H1 (cell line): ENCODE measurements around the gene PRRG2. TPM values are rescaled to one million over a fixed set of nuclear protein-coding genes. Genes with fewer than 3 reads are reported as not detected.

Experiments used
- BCL11A ChIP-seq, 2 experiments: IDR thresholded peaks; one replicate each; pipeline ENCODE4 v1.6.1; 2011; ENCODE audit warnings: low read depth in 2 of 2, low read length in 2 of 2, mild to moderate bottlenecking in 2 of 2
- CTBP2 ChIP-seq: IDR thresholded peaks from 2 replicates; pipeline ENCODE4 v1.7.0; 2011; ENCODE audit warnings: borderline replicate concordance, mild to moderate bottlenecking, moderate library complexity, mixed read lengths, low read length; ENCODE audit not compliant: insufficient read depth, insufficient read length
- EZH2 ChIP-seq: fragments of 200-600 bp; sonication (generic); IDR thresholded peaks from 2 replicates; pipeline ENCODE4 v1.7.1; 2012; ENCODE audit warnings: low read depth, mild to moderate bottlenecking, moderate library complexity, low read length, inconsistent platforms; ENCODE audit not compliant: severe bottlenecking
- RNF2 ChIP-seq: fragments of 200-900, 300-1000 bp; sonication (generic); IDR thresholded peaks from 2 replicates; pipeline ENCODE4 v1.7.1; 2016; ENCODE audit warnings: borderline replicate concordance, low read depth, mild to moderate bottlenecking, antibody characterized with exemption, low read length; ENCODE audit not compliant: poor library complexity, severe bottlenecking; ENCODE audit errors: missing control alignments
- polyA plus RNA-seq, 7 experiments: library from polyadenylated mRNA; depleted of rRNA in 3 of 7; stranded (reverse) in 5 of 7; unstranded in 2 of 7; fragments of >200 nt in 5 of 7; fragments of 200-250 nt in 2 of 7; gene quantifications; 1 replicate in 5 of 7; 2 replicates in 1 of 7; 4 replicates in 1 of 7; pipeline versions ENCODE4 v1.2.1 to v1.2.3, GENCODE V29; 2011 to 2013; ENCODE audit warnings: missing spikeins in 2 of 7, mixed read lengths in 2 of 7
- total RNA-seq: library from RNA; stranded (reverse); fragmentation: NEBNext Ultra II Directional; extraction: Animal tissue kit (Norgen Biotek cat#: 25700); gene quantifications from 2 replicates; pipeline ENCODE4 v1.2.1, GENCODE V29; 2021

The PRRG2 gene
- total and polyA plus RNA-seq, 2 of the 8 experiments (the other 6 are each of a cell fraction or from before 2014, with no cell fraction given) = 4.1 to 5.6 TPM

DNA sequence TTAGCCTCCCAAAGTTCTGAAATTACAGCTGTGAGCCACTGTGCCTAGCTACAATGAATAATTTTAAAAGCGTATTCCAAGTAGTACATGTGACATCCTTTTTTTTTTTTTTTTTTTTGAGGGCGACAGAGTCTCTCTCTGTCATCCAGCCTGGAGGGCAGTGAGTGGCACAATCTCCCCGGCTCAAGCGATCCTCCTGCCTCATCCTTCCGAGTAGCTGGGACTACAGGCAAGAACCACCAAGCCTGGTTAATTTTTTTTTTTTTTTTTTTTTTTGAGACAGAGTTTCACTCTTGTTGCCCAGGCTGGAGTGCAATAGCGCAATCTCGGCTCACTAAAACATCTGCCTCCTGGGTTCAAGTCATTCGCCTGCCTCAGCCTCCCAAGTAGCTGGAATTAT is 6.1 kb downstream of the PRRG2 start (continued):
- TF ChIP-seq RNF2 = no peak
- TF ChIP-seq EZH2 = no peak
- no peak for TF ChIP-seq CTBP2
- no peak for TF ChIP-seq BCL11A (IDR thresholded peaks at IDR 0.05; ENCODE audit: low read depth in 2 of 2, low read length in 2 of 2)
